Left cardiac atrium (tissue), 4 donors: ENCODE data around the gene FABP6. TPM values are rescaled to one million over a fixed set of nuclear protein-coding genes. Genes with fewer than 3 reads are reported as not detected.
A peak's percentile ranks its signal among the peaks of the same experiment; 100 is the strongest.
"Not testable (repeated sequence)": the region's sequence is repeated elsewhere in the genome, so short reads cannot be mapped to it uniquely, and the experiment has no call there.

Experiments
- ATAC-seq, 2 donors: fragments of 200-7000 bp; cut with Tn5 transposase; one replicate each; pipeline ENCODE4 v1.9.1; 2020; ENCODE audit warnings: mild to moderate bottlenecking in 2 of 2, moderate library complexity in 2 of 2
- DNase-seq: peaks from one replicate; pipeline ENCODE4 v3.0.0-alpha.2; 2020
- intact Hi-C, 2 donors: fragments of 100-400 bp; cut with DNase I; formaldehyde crosslinking; loops; one replicate each; pipeline versions ENCODE4 v1.14.1 to v1.15.1; 2022 to 2023
- total RNA-seq, 2 donors: library from RNA; stranded (reverse); fragmentation: NEBNext Ultra II Directional; extraction: Animal tissue kit (Norgen Biotek cat#: 25700); gene quantifications; one replicate each; pipeline ENCODE4 v1.2.1, GENCODE V29; 2021
- donor health status: DM: no; HTN: yes; CAD: no.
- donor health status: DM: no; HTN: yes; CAD: no; lungs with severe emphysema.
- donor health status: DM: yes; HTN: yes; CAD: no.
- donor health status: Dilated cardiomyopathy.

Gene FABP6
- total RNA-seq, 2 donors from 2014 or later, result 0.68 TPM; not detected in 1

GRCh38 chr5:160210606-160211005 lies 18.7 kb upstream of the FABP6 start:
- ATAC-seq (no peak), DNase-seq (no peak)
- intact Hi-C loops, result no loop called here

GRCh38 chr5:160211352-160211751 lies 18.0 kb upstream of the FABP6 start:
- DNase-seq, result no peak
- intact Hi-C loops, result no loop called here
- ATAC-seq, result peak; percentile 82 to 86

GRCh38 chr5:160213537-160213936 lies 15.8 kb upstream of the FABP6 start:
- no peak for ATAC-seq

GRCh38 chr5:160219356-160219755 lies 9.9 kb upstream of the FABP6 start:
- no peak for ATAC-seq
- no peak for DNase-seq
- intact Hi-C loops, result no loop called here

More at GRCh38 chr5:160213537-160213936, 15.8 kb upstream of the FABP6 start:
- intact Hi-C loops, result no loop called here
- no peak for DNase-seq

- ATAC-seq, result no peak
- intact Hi-C loops, result no loop called here
Measured at GRCh38 chr5:160221082-160221481, 8.2 kb upstream of the FABP6 start.

GRCh38 chr5:160227012-160227411 lies 2.3 kb upstream of the FABP6 start:
- intact Hi-C loops, result no loop called here
- DNase-seq (no peak), ATAC-seq (no peak)

More at GRCh38 chr5:160221082-160221481, 8.2 kb upstream of the FABP6 start:
- no peak for DNase-seq

- intact Hi-C loops, result no loop called here
- peak; percentile 47 for ATAC-seq
- DNase-seq, result peak; percentile 30
Measured at GRCh38 chr5:160230686-160231527, 1.6 kb downstream of the FABP6 start.

- DNase-seq, result no peak
- intact Hi-C loops, result no loop called here
- no peak for ATAC-seq
Measured at GRCh38 chr5:160231783-160232342, 2.6 kb downstream of the FABP6 start.

- no peak for ATAC-seq
- intact Hi-C loops, result no loop called here
- no peak for DNase-seq
Measured at GRCh38 chr5:160233215-160233614, 3.9 kb downstream of the FABP6 start.

- DNase-seq (no peak), ATAC-seq (no peak)
- intact Hi-C loops, result no loop called here
Measured at GRCh38 chr5:160235731-160236130, 6.4 kb downstream of the FABP6 start.

GRCh38 chr5:160237571-160238093 lies 8.3 kb downstream of the FABP6 start:
- ATAC-seq (no peak), DNase-seq (no peak)
- intact Hi-C loops, result no loop called here

GRCh38 chr5:160240350-160240749 lies 11.0 kb downstream of the FABP6 start:
- intact Hi-C loops, result no loop called here
- DNase-seq (no peak), ATAC-seq (no peak)

GRCh38 chr5:160242145-160242544 lies 12.8 kb downstream of the FABP6 start:
- no peak for ATAC-seq
- DNase-seq, result no peak
- intact Hi-C loops, result no loop called here

- no peak for ATAC-seq
- intact Hi-C loops, result no loop called here
Measured at GRCh38 chr5:160245506-160246086, 16.3 kb downstream of the FABP6 start.

GRCh38 chr5:160249570-160249969 lies 20.3 kb downstream of the FABP6 start:
- ATAC-seq, intact Hi-C loops: not testable (repeated sequence)

More at GRCh38 chr5:160245506-160246086, 16.3 kb downstream of the FABP6 start:
- no peak for DNase-seq

GRCh38 chr5:160250226-160250625 lies 20.9 kb downstream of the FABP6 start:
- DNase-seq (no peak), ATAC-seq (no peak)
- intact Hi-C loops, result no loop called here

More at GRCh38 chr5:160249570-160249969, 20.3 kb downstream of the FABP6 start:
- DNase-seq, result not testable (repeated sequence)

- DNase-seq (no peak), ATAC-seq (no peak)
- intact Hi-C loops, result no loop called here
Measured at GRCh38 chr5:160250826-160251225, 21.5 kb downstream of the FABP6 start.

- no peak for ATAC-seq
- intact Hi-C loops, result no loop called here
- DNase-seq, result no peak
Measured at GRCh38 chr5:160251406-160252155, 22.3 kb downstream of the FABP6 start.

- DNase-seq, result no peak
- intact Hi-C loops, result no loop called here
- ATAC-seq, result no peak
Measured at GRCh38 chr5:160252916-160253315, 23.6 kb downstream of the FABP6 start.
